ENCODE results near the gene SERPINB2. TPM values are rescaled to one million over a fixed set of nuclear protein-coding genes. Genes with fewer than 3 reads are reported as not detected.

The SERPINB2 gene, protein sequence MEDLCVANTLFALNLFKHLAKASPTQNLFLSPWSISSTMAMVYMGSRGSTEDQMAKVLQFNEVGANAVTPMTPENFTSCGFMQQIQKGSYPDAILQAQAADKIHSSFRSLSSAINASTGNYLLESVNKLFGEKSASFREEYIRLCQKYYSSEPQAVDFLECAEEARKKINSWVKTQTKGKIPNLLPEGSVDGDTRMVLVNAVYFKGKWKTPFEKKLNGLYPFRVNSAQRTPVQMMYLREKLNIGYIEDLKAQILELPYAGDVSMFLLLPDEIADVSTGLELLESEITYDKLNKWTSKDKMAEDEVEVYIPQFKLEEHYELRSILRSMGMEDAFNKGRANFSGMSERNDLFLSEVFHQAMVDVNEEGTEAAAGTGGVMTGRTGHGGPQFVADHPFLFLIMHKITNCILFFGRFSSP
- 100 to 1,000 TPM in 2 of 4 donors, under 1 TPM in 1, not detected in 1; 0.50 to 210 (median 122) TPM for total RNA-seq

DNA sequence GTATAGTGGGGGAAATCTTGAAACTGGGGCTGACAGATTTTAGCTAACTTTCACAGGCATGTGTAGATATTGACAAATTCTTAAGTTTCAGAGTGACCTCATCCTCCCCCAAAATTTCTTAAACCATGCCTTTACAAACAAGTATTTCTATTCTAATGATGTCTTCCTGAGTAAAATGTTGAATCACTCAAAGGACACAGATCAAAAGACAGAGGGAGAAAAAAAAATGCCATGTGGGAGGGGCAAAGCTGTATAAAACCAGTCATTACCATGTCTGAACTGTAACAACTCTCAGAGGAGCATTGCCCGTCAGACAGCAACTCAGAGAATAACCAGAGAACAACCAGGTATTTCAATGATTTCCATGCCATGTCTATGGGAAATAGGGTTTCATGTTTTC is at the start of gene SERPINB2:
Gene SERPINB2, plus strand, starts transcription at position 282 of the 400 bp plus-strand sequence. CDS start 3,740 bp downstream, outside the sequence.
- ATAC-seq (ENCODE audit: low FRiP score) (peak; percentile 29), DNase-seq (ENCODE audit: low spot score) (no peak)
- TF ChIP-seq, protein P1, sequence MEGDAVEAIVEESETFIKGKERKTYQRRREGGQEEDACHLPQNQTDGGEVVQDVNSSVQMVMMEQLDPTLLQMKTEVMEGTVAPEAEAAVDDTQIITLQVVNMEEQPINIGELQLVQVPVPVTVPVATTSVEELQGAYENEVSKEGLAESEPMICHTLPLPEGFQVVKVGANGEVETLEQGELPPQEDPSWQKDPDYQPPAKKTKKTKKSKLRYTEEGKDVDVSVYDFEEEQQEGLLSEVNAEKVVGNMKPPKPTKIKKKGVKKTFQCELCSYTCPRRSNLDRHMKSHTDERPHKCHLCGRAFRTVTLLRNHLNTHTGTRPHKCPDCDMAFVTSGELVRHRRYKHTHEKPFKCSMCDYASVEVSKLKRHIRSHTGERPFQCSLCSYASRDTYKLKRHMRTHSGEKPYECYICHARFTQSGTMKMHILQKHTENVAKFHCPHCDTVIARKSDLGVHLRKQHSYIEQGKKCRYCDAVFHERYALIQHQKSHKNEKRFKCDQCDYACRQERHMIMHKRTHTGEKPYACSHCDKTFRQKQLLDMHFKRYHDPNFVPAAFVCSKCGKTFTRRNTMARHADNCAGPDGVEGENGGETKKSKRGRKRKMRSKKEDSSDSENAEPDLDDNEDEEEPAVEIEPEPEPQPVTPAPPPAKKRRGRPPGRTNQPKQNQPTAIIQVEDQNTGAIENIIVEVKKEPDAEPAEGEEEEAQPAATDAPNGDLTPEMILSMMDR (IDR thresholded peaks at IDR 0.05), result no peak

DNA sequence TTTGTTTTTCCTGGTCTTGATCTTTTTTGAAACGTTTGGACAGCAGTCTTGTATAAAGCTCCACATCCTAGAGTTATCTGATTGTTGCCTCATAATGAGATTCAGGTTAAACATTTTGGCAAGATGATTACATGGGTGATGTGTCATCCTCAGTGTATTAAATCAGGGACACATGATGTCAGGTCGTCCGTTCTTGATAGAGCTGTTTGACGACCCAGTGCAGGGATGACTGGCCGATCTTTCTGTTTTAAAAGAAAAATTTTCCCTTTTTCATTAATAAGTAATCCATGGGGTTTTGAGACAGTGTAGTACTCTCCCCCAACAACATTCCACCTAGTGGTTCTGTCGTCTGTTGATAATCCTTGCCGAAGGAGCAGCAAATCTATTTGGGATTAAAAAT is 44.5 kb upstream of the SERPINB2 start:
- no peak for DNase-seq (ENCODE audit: low spot score)
- ATAC-seq (ENCODE audit: low FRiP score), result no peak
- TF ChIP-seq, protein P1 (IDR thresholded peaks at IDR 0.05), result no peak

DNA sequence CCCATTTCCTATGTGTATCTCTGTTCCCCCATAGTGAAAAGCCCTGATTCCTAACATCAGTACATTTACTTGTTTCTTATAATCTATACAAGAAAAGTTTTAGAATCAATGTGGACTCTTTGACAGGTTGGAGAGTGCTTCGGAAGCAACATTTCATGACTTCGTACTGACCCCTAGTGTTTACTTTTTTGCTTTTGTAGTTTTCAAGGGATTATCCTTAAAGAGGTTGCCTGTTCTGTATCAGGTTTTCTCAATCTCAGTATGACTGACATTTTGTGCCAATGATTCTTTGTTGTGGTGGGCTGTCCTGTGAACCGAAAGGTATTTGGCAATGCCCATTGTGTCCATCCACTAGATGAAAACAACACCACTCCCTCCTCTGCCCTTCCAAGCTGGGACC is 43.3 kb upstream of the SERPINB2 start:
- ATAC-seq (ENCODE audit: low FRiP score), result peak; percentile 57
- TF ChIP-seq, protein P1 (IDR thresholded peaks at IDR 0.05), result no peak
- no peak for DNase-seq (ENCODE audit: low spot score)

DNA sequence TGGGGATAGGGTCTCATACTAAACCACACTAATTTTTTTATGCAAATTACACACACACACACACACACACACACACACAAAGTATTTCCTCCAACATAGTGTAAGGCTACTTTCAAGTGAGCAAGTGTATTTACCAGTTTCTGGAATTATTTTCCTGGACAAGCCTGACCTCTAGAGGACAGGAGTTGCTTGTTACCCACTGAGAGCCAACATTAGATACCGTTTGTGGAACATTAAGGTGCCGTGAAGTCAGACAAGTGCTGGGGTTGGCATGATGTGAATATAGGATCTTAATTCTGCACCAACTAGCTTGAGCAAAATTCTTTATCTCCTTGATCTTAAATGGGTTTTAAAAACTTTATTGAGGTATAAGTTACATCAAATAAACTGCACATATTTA is 39.3 kb upstream of the SERPINB2 start:
- TF ChIP-seq, protein P1 (IDR thresholded peaks at IDR 0.05), result peak in 1 of 3 donors; percentile 15
- no peak for DNase-seq (ENCODE audit: low spot score)
- peak; percentile 68 for ATAC-seq (ENCODE audit: low FRiP score)

DNA sequence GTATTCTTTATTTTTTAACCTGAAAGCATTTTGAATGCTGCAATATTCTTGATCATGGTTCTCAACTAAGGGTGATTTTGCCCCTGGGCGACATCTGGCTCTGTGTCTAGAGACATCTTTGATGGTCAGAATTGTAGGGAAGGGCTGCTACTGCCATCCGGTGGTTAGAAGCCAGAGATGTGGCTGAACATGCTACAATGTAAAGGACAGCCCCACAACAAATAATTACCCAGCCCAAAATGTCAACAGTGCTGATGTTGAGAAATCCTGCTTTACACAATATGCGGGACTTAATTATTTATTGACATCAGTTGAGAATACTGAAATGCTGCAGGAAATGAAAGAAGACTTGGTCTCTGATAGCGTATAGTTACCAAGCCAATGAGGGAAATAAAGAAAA is 37.5 kb upstream of the SERPINB2 start:
- TF ChIP-seq, protein P1 (IDR thresholded peaks at IDR 0.05), result no peak
- DNase-seq (ENCODE audit: low spot score) (no peak), ATAC-seq (ENCODE audit: low FRiP score) (no peak)

DNA sequence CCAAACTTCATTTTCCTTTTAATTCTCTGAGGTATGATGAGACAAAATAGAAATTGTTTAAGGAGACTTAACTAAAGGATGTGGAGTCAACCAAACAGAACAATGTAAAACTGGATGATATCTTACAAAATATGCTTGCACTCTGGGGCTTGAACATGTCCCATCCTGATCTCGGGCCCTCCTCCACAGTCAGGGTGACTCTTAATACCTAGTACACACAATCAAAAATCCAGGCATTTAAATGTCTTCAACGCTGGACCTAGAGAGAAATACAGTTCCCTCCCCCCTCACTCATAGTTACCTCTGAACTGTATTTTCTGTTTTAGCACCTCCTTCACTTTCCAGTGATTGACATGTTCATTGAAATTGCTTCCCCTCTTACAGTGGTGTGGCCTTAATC is 36.9 kb upstream of the SERPINB2 start:
- TF ChIP-seq, protein P1 (IDR thresholded peaks at IDR 0.05), result no peak
- DNase-seq (ENCODE audit: low spot score) (no peak), ATAC-seq (ENCODE audit: low FRiP score) (no peak)

DNA sequence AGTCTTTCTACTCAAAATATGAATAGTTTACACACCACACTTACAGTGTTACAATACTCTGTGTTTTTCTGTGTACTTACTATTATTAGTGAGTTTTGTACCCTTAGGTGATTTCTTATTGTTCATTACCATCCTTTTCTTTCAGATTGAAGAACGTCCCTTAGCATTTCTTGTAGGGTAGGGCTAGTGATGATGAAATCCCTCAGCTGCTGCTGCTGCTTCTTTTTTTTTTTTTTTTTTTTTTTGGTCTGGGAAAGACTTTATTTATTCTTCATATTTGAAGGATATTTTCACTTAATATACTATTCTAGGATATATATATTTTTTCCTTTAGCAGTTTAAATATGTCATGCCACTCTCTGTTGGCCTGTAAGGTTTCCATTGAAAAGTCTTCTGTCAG is 29.0 kb upstream of the SERPINB2 start:
- ATAC-seq (ENCODE audit: low FRiP score), result no peak

More for the DNA sequence above, 29.0 kb upstream of the SERPINB2 start:
- no peak for DNase-seq (ENCODE audit: low spot score)
- TF ChIP-seq, protein P1 (IDR thresholded peaks at IDR 0.05), result no peak

Measured in omental fat pad (tissue), 4 donors.